Lung (tissue), 12 donors: ENCODE data around the gene SLC6A16. TPM values are rescaled to one million over a fixed set of nuclear protein-coding genes. Genes with fewer than 3 reads are reported as not detected.
A peak's percentile ranks its signal among the peaks of the same experiment; 100 is the strongest.

ENCODE experiments used
- ATAC-seq: fragments of 200-7000 bp; cut with Tn5 transposase; one replicate; pipeline ENCODE4 v1.9.1; 2020; ENCODE audit warnings: moderate number of reproducible peaks; ENCODE audit not compliant: insufficient read depth, low FRiP score
- DNase-seq, 3 donors: peaks; one replicate each; pipeline ENCODE4 v3.0.0-alpha.2; 2013 to 2017
- H3K27ac ChIP-seq, 2 donors: one replicate each; pipeline ENCODE4 v1.5.1; 2013; ENCODE audit warnings: mild to moderate bottlenecking in 2 of 2, moderate library complexity in 2 of 2, control low read depth in 1 of 2, inconsistent platforms in 1 of 2, low read depth in 1 of 2, low read length in 1 of 2
- H3K27me3 ChIP-seq, 3 donors: one replicate each; pipeline ENCODE4 v1.5.1; 2013; ENCODE audit warnings: low read length in 2 of 3; ENCODE audit not compliant: control insufficient read depth in 3 of 3, insufficient read depth in 3 of 3
- H3K36me3 ChIP-seq, 4 donors: one replicate each; pipeline ENCODE4 v1.5.1; 2013; ENCODE audit warnings: low read length in 4 of 4, mild to moderate bottlenecking in 1 of 4, moderate library complexity in 1 of 4; ENCODE audit not compliant: control insufficient read depth in 4 of 4, insufficient read depth in 4 of 4
- H3K4me1 ChIP-seq, 5 donors: one replicate each; pipeline ENCODE4 v1.5.1; 2013; ENCODE audit warnings: low read length in 5 of 5, mild to moderate bottlenecking in 2 of 5, moderate library complexity in 1 of 5; ENCODE audit not compliant: control insufficient read depth in 5 of 5, insufficient read depth in 5 of 5
- H3K4me3 ChIP-seq: one replicate; pipeline ENCODE4 v1.5.1; 2013; ENCODE audit warnings: mild to moderate bottlenecking, control low read depth, moderate library complexity
- H3K9ac ChIP-seq, 2 donors: one replicate each; pipeline ENCODE4 v1.5.1; 2013; ENCODE audit warnings: low read length in 2 of 2, control low read depth in 1 of 2; ENCODE audit not compliant: insufficient read depth in 1 of 2
- H3K9me3 ChIP-seq, 4 donors: one replicate each; pipeline ENCODE4 v1.5.1; 2013; ENCODE audit warnings: low read length in 3 of 4, mild to moderate bottlenecking in 1 of 4, moderate library complexity in 1 of 4; ENCODE audit not compliant: control insufficient read depth in 4 of 4, insufficient read depth in 3 of 4
- CTCF ChIP-seq: IDR thresholded peaks from 2 replicates; pipeline ENCODE4 v1.5.1; 2012; ENCODE audit warnings: mild to moderate bottlenecking; ENCODE audit errors: control extremely low read depth, extremely low read depth
- WGBS, 2 donors: extraction: QIAGEN DNeasy Blood & Tissue Kit; methylation state at CpG; one replicate each; pipeline ENCODE4 v1.1.7; 2013; 5-methylcytosine and 5-hydroxymethylcytosine counted together
- polyA plus RNA-seq, 2 donors: library from polyadenylated mRNA; stranded (reverse); fragments of 200-250 nt; gene quantifications; one replicate each; pipeline ENCODE4 v1.2.1, GENCODE V29; 2013
- total RNA-seq, 2 donors: library from RNA; depleted of rRNA in 1 of 2; stranded (reverse); fragments of >200 nt in 1 of 2; gene quantifications; one replicate each; pipeline ENCODE4 v1.2.1, GENCODE V29; 2014 to 2021
- donor health status: control.
- donor health status: control.
- donor health status: Bipolar disorder and iron deficiency.
- donor health status: healthy.
- donor health status: DM: yes; HTN: yes; CAD: no.

The SLC6A16 gene
- total and polyA plus RNA-seq, 4 donors, result 0.93 to 2.5 (median 2.1) TPM

- no peak overlapping the region for H3K4me3 ChIP-seq
- H3K27ac ChIP-seq, result no peak overlapping the region
- no peak overlapping the region for H3K9ac ChIP-seq
- ATAC-seq, result no peak
- H3K4me1 ChIP-seq, result no peaks in the 10 kb centered on the region
- 67 to 77% methylated on average over 3 of the region's 3 CpGs for WGBS, 2 donors
- no peak for DNase-seq
- H3K9me3 ChIP-seq, result peaks cover 0 to 10% (median 7%) of the 10 kb centered on the region in 4 donors
- no peaks in the 10 kb centered on the region for H3K27me3 ChIP-seq
- no peaks in the 10 kb centered on the region for H3K36me3 ChIP-seq
- TF ChIP-seq CTCF, result no peak
Measured at GRCh38 chr19:49256691-49257090, 68.3 kb downstream of the SLC6A16 start.

- Histone ChIP-seq H3K4me1 (no peaks in the 10 kb centered on the region), H3K9ac (no peak overlapping the region), H3K36me3 (no peaks in the 10 kb centered on the region), H3K4me3 (no peak overlapping the region), H3K27ac (no peak overlapping the region), H3K9me3 (peaks cover 0 to 10% (median 7%) of the 10 kb centered on the region in 4 donors), H3K27me3 (no peaks in the 10 kb centered on the region)
- DNase-seq (peak in 1 of 3 donors; percentile 9), ATAC-seq (no peak)
- WGBS, 2 donors, result 88 to 94% methylated on average over 10 of the region's 10 CpGs
- no peak for TF ChIP-seq CTCF
Measured at GRCh38 chr19:49255674-49256073, 69.3 kb downstream of the SLC6A16 start.

- no peak for DNase-seq
- no peaks in the 10 kb centered on the region for H3K27me3 ChIP-seq
- H3K9me3 ChIP-seq, result no peaks in the 10 kb centered on the region
- TF ChIP-seq CTCF, result no peak
- H3K4me1 ChIP-seq, result no peaks in the 10 kb centered on the region
- WGBS, 2 donors, result 88 to 92% methylated on average over 2 of the region's 2 CpGs
- ATAC-seq, result no peak
- H3K4me3 ChIP-seq, result no peak overlapping the region
- H3K36me3 ChIP-seq, result no peaks in the 10 kb centered on the region
- H3K9ac ChIP-seq, result no peak overlapping the region
- H3K27ac ChIP-seq, result no peak overlapping the region
Measured at GRCh38 chr19:49249933-49250332, 75.1 kb downstream of the SLC6A16 start.

- no peak for ATAC-seq
- TF ChIP-seq CTCF, result no peak
- 65 to 72% methylated on average over 1 to 2 of the region's 2 CpGs for WGBS, 2 donors
Measured at GRCh38 chr19:49247676-49248075, 77.3 kb downstream of the SLC6A16 start.

More at GRCh38 chr19:49247676-49248075, 77.3 kb downstream of the SLC6A16 start:
- no peaks in the 10 kb centered on the region for H3K27me3 ChIP-seq
- H3K9me3 ChIP-seq, result no peaks in the 10 kb centered on the region
- DNase-seq, result no peak
- H3K4me3 ChIP-seq, result no peak overlapping the region
- no peaks in the 10 kb centered on the region for H3K36me3 ChIP-seq
- H3K27ac ChIP-seq, result no peak overlapping the region
- H3K4me1 ChIP-seq, result no peaks in the 10 kb centered on the region
- H3K9ac ChIP-seq, result no peak overlapping the region
